ENCODE data around the gene MYEOV. TPM values are rescaled to one million over a fixed set of nuclear protein-coding genes. Genes with fewer than 3 reads are reported as not detected.

Gene MYEOV
- total and polyA plus RNA-seq, 2 of the 8 experiments (the other 6 are each of a cell fraction or from before 2014, with no cell fraction given): 0.44 to 0.67 TPM

- TF ChIP-seq CHD7 (IDR thresholded peaks at IDR 0.05; ENCODE audit: insufficient replicate concordance, low read length) (no peak), NANOG (IDR thresholded peaks at IDR 0.05; ENCODE audit: insufficient read depth, low read depth, low read length, poor library complexity, severe bottlenecking) (no peak), PHF8 (conservative IDR thresholded peaks at IDR 0.05; ENCODE audit: low read depth, low read length) (no peak), ZNF274 (IDR thresholded peaks at IDR 0.05; ENCODE audit: borderline replicate concordance, extremely low read depth, low read length) (no peak), SIX5 (IDR thresholded peaks at IDR 0.05; ENCODE audit: low read depth, low read length) (no peak), E2F6 (IDR thresholded peaks at IDR 0.05) (no peak)
Measured at GRCh38 chr11:69257134-69257533, 36.8 kb upstream of the MYEOV start (continued).

All from H1 (cell line).